ENCODE measurements around the gene GNL3L.

The GNL3L gene

GRCh38 chrX:54494166-54494988 is 35.6 kb upstream of the GNL3L start:
- DNase-seq (ENCODE audit: low read depth): no peak
- TF ChIP-seq CTCF (IDR thresholded peaks at IDR 0.05; ENCODE audit: low read depth, low read length, missing control alignments): no peak
- H3K4me3 ChIP-seq (ENCODE audit: low read depth, low read length): no peak overlapping the region

GRCh38 chrX:54494989-54495813 is 34.8 kb upstream of the GNL3L start:
- TF ChIP-seq CTCF (IDR thresholded peaks at IDR 0.05; ENCODE audit: low read depth, low read length, missing control alignments): no peak
- DNase-seq (ENCODE audit: low read depth): no peak
- no peak overlapping the region; the same call in 1 of the 2 replicates for H3K4me3 ChIP-seq (ENCODE audit: low read depth, low read length)

GRCh38 chrX:54495814-54496516 is 34.1 kb upstream of the GNL3L start, which contains the start of gene FGD1:
FGD1 (minus strand) TSS chrX:54496234; CDS start chrX:54495432, 802 bp downstream.
- no peak for TF ChIP-seq CTCF (IDR thresholded peaks at IDR 0.05; ENCODE audit: low read depth, low read length, missing control alignments)
- DNase-seq (ENCODE audit: low read depth): no peak

GRCh38 chrX:54496517-54496852 is 33.5 kb upstream of the GNL3L start:
- no peak for TF ChIP-seq CTCF (IDR thresholded peaks at IDR 0.05; ENCODE audit: low read depth, low read length, missing control alignments)
- no peak for DNase-seq (ENCODE audit: low read depth)
- H3K4me3 ChIP-seq (ENCODE audit: low read depth, low read length): no peak overlapping the region

More at GRCh38 chrX:54495814-54496516, 34.1 kb upstream of the GNL3L start, which contains the start of gene FGD1:
- no peak within 1 kb of the TSS; the same call in 1 of the 2 replicates for H3K4me3 ChIP-seq (ENCODE audit: low read depth, low read length)

- no peak for DNase-seq (ENCODE audit: low read depth)
- no peak for TF ChIP-seq CTCF (IDR thresholded peaks at IDR 0.05; ENCODE audit: low read depth, low read length, missing control alignments)
- no peak overlapping the region for H3K4me3 ChIP-seq (ENCODE audit: low read depth, low read length)
These were observed 33.1 kb upstream of the GNL3L start for GRCh38 chrX:54496936-54497335.

GRCh38 chrX:54509400-54509799 is 20.6 kb upstream of the GNL3L start:
- no peak for DNase-seq (ENCODE audit: low read depth)
- no peak for TF ChIP-seq CTCF (IDR thresholded peaks at IDR 0.05; ENCODE audit: low read depth, low read length, missing control alignments)
- H3K4me3 ChIP-seq (ENCODE audit: low read depth, low read length): no peak overlapping the region
